Measurements from ENCODE around the gene SEMA7A.
A peak's percentile ranks its signal among the peaks of the same experiment; 100 is the strongest.

The SEMA7A gene

GRCh38 chr15:74387141-74387541, 46.6 kb downstream of the SEMA7A start:
- DNase-seq (ENCODE audit: low spot score) = no peak

GRCh38 chr15:74386496-74387140, 47.1 kb downstream of the SEMA7A start:
- no peak for DNase-seq (ENCODE audit: low spot score)

DNA sequence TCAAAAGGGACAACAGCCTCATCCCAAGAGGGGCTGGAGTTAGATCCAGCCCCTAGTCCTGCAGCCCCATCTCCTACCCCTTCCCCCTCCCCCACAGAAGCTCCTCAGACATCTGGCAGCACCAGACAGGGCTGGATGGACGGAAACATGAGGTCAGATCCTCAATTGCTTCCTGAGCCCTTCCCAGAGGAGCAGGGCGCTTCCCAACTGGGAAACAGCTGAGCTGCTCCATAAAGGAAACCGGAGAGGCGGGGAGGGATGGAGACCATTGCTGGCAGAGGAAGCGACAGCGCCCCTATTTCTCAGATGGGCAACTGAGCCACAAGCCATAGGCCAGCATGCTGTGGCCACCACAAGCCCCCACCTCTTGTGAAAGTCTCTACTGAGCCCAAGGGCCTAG, 48.0 kb downstream of the SEMA7A start:
- no peak for DNase-seq (ENCODE audit: low spot score)

GRCh38 chr15:74384881-74385643, 48.7 kb downstream of the SEMA7A start:
- DNase-seq (ENCODE audit: low spot score) = no peak

- DNase-seq (ENCODE audit: low spot score) = no peak
These were observed 49.2 kb downstream of the SEMA7A start for GRCh38 chr15:74384566-74384880.

DNA sequence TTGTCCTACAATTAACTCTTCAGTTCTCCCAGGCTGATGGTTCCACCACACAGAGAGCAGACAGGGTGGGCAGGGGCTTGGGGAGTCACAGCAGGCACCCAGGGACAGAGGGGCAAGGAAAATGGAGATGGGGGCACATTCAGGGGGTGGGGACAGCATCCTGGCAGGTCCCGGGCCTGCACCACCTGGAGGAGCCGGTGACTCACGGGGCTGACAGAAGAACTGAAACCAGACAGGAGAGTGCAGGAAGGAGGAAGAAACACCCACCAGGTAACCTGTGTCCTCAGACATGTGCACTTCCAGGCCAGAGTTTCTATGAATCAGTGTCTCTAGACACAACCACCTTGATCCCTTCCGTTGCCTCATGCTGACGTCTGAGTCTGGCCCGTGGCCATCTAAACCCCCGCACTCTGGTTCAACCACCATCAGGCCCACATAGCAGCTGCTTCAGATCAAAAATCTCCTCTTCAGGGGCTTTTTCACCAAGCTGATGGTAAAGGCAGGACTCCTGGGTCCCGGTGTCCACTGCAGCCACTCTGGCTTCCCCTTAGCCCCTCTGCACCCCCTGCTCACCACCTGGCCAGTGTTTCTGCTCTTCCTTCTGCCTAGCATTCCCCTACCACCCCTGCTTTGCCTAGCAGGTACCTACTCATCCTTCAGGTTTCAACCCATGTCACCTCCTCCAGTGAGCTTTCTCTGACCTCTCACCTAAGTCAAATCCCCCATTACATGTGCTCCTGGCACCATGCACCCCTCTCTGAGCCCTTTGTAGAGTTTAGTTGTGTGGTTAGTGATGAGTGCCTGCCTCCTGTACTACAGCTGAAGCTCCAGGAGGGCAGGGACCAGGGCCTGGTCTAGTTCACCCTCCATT, 49.8 kb downstream of the SEMA7A start:
- no peak for DNase-seq (ENCODE audit: low spot score)

GRCh38 chr15:74383286-74383685, 50.5 kb downstream of the SEMA7A start:
- DNase-seq (ENCODE audit: low spot score) = no peak

- peak; percentile 77 for DNase-seq (ENCODE audit: low spot score)
These were observed 51.5 kb downstream of the SEMA7A start for GRCh38 chr15:74382004-74382816.

GRCh38 chr15:74381481-74381880, 52.3 kb downstream of the SEMA7A start:
- DNase-seq (ENCODE audit: low spot score) = no peak

- no peak for DNase-seq (ENCODE audit: low spot score)
These were observed 52.6 kb downstream of the SEMA7A start for GRCh38 chr15:74381190-74381453.

- DNase-seq (ENCODE audit: low spot score) = no peak
These were observed 53.2 kb downstream of the SEMA7A start for GRCh38 chr15:74380361-74381189.

DNA sequence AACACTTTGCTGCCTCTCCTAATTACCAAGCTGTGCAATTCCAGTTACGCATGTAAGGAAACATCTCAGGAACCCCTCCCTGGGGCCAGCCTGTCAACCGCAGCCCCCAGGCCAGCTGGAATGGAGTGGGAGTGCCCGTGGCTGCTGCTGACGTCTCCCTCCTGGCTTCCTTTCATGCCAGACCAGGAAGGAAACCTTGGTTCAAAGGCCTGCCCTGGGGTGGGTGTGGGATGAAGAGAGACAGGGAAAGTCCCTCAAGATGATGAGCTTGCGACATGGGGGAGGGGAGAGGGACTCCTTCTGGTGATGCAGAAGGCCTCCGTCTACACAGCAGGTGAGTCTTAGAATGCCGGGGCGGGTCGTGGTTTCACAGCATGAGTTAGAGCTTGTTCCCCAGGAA, 54.9 kb downstream of the SEMA7A start:
- no peak for DNase-seq (ENCODE audit: low spot score)

GRCh38 chr15:74377831-74378766, 55.7 kb downstream of the SEMA7A start:
- DNase-seq (ENCODE audit: low spot score) = no peak

GRCh38 chr15:74376825-74377581, 56.8 kb downstream of the SEMA7A start:
- no peak for DNase-seq (ENCODE audit: low spot score)

DNA sequence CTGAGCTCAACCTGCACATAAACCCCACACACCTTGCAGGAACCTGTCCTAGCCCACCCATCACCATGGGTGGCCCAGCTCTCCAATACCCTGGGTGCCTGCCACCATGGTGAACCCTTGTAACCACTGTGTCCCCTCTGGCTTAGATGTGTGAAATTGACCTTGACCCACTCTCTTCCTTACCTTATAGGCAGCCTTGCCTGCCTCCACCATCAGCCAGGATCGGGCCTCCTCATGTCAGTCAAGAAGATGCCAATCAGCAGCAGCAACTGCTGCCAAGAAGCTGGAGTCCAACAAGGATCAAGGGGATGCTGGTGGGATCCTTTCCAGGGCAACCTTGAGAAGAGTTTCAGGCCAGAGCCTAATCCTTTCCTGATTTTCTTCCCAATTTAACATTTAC, 57.5 kb downstream of the SEMA7A start:
- no peak for DNase-seq (ENCODE audit: low spot score)

- DNase-seq (ENCODE audit: low spot score) = peak; percentile 82
These were observed 58.5 kb downstream of the SEMA7A start for GRCh38 chr15:74375303-74375693.

DNA sequence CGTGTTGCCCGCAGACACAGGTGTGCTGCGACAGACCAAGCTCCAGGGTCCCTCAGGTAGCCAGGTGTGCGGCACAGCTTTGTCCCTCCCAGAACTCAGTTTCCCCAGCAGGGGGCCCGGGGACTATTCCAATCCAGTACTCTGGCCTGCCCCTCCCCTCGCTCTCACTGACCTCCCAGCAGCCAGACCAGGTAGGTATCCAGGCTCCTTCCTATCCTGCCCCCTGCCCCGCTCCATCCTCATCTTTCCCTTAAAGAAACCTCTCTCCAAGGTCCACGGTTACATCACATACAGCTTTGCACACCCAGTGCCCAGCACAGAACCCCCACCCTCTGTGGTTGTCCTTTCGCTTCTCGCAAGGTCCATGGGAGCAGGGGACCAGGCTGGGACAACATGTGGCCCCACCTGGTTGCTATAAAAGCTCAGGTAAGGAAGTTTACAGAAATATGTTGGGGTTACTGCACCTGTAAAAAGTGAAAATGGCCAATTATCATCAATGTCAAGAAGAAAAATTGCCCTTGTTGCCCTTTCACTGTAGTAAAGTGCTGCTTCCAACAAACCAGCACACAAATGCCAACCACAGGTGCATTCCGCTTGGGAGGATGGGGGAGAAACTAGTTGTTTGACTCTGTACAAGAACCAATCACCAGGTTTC, 59.0 kb downstream of the SEMA7A start:
- DNase-seq (ENCODE audit: low spot score) = no peak

Measured in SK-N-DZ (cell line).